ES-I3 (cell line): ENCODE results near the gene HYAL1.
A peak's percentile ranks its signal among the peaks of the same experiment; 100 is the strongest.
"Not testable (repeated sequence)": the region's sequence is repeated elsewhere in the genome, so short reads cannot be mapped to it uniquely, and the experiment has no call there.

Experiments
- H3K36me3 ChIP-seq: 2 replicates; pipeline ENCODE4 v1.6.1; 2013; ENCODE audit warnings: mild to moderate bottlenecking, low read length, control low read depth, moderate library complexity; ENCODE audit not compliant: insufficient read depth
- H3K4me1 ChIP-seq: 2 replicates; pipeline ENCODE4 v1.6.1; 2013; ENCODE audit warnings: mild to moderate bottlenecking, control low read depth, low read length; ENCODE audit not compliant: insufficient read depth
- H3K9ac ChIP-seq: 2 replicates; pipeline ENCODE4 v1.6.1; 2013; ENCODE audit warnings: low read depth, mild to moderate bottlenecking, low read length, moderate library complexity
- H3K9me3 ChIP-seq: 2 replicates; pipeline ENCODE4 v1.6.1; 2013; ENCODE audit warnings: mild to moderate bottlenecking, low read length, moderate library complexity; ENCODE audit not compliant: control insufficient read depth, insufficient read depth

The HYAL1 gene

GRCh38 chr3:50272911-50273688 lies 30.3 kb downstream of the HYAL1 start:
- H3K4me1 ChIP-seq: peaks cover 25% of the 10 kb centered on the region
- peak overlapping the region; percentile 24; the same call in 1 of the 2 replicates for H3K9ac ChIP-seq
- no peaks in the 10 kb centered on the region for H3K36me3 ChIP-seq
- no peaks in the 10 kb centered on the region for H3K9me3 ChIP-seq

- not testable (repeated sequence) for H3K36me3 ChIP-seq, H3K9ac ChIP-seq, H3K9me3 ChIP-seq
- H3K4me1 ChIP-seq: peaks cover 30% of the 10 kb centered on the region
These were observed 30.9 kb downstream of the HYAL1 start for GRCh38 chr3:50272538-50272910.

- no peaks in the 10 kb centered on the region for H3K9me3 ChIP-seq
- no peaks in the 10 kb centered on the region for H3K36me3 ChIP-seq
- H3K9ac ChIP-seq: no peak overlapping the region
- peaks cover 41% of the 10 kb centered on the region for H3K4me1 ChIP-seq
These were observed 31.9 kb downstream of the HYAL1 start for GRCh38 chr3:50271314-50271936.

- no peak overlapping the region for H3K9ac ChIP-seq
- no peaks in the 10 kb centered on the region for H3K9me3 ChIP-seq
- H3K36me3 ChIP-seq: no peaks in the 10 kb centered on the region
- peaks cover 49% of the 10 kb centered on the region for H3K4me1 ChIP-seq
These were observed 32.8 kb downstream of the HYAL1 start for GRCh38 chr3:50270422-50271224.

- Histone ChIP-seq H3K9ac (no peak overlapping the region; the same call in 1 of the 2 replicates), H3K9me3 (no peaks in the 10 kb centered on the region), H3K36me3 (no peaks in the 10 kb centered on the region), H3K4me1 (peaks cover 56% of the 10 kb centered on the region)
These were observed 33.4 kb downstream of the HYAL1 start for GRCh38 chr3:50269977-50270413.

GRCh38 chr3:50269460-50269859 lies 33.9 kb downstream of the HYAL1 start:
- Histone ChIP-seq H3K9me3 (no peaks in the 10 kb centered on the region), H3K9ac (peak overlapping the region; percentile 43), H3K36me3 (no peaks in the 10 kb centered on the region), H3K4me1 (peaks cover 55% of the 10 kb centered on the region)

GRCh38 chr3:50268703-50269451 lies 34.5 kb downstream of the HYAL1 start, which contains the start of gene SEMA3B:
Gene SEMA3B (plus strand): TSS chr3:50269147. CDS start chr3:50269241, 94 bp downstream.
- Histone ChIP-seq H3K4me1 (peaks cover 58% of the 10 kb centered on the region), H3K9ac (peak within 1 kb of the TSS; percentile 43), H3K9me3 (no peaks in the 10 kb centered on the region), H3K36me3 (no peaks in the 10 kb centered on the region)

- no peaks in the 10 kb centered on the region for H3K36me3 ChIP-seq
- H3K9ac ChIP-seq: no peak overlapping the region; the same call in 1 of the 2 replicates
- H3K4me1 ChIP-seq: peaks cover 63% of the 10 kb centered on the region
- no peaks in the 10 kb centered on the region for H3K9me3 ChIP-seq
These were observed 35.1 kb downstream of the HYAL1 start for GRCh38 chr3:50268276-50268675.

GRCh38 chr3:50267280-50267913 lies 36.0 kb downstream of the HYAL1 start:
- no peaks in the 10 kb centered on the region for H3K9me3 ChIP-seq
- peaks cover 63% of the 10 kb centered on the region for H3K4me1 ChIP-seq
- peak overlapping the region; percentile 9; the same call in 1 of the 2 replicates for H3K9ac ChIP-seq
- H3K36me3 ChIP-seq: no peaks in the 10 kb centered on the region

GRCh38 chr3:50266836-50267235 lies 36.5 kb downstream of the HYAL1 start:
- peaks cover 63% of the 10 kb centered on the region for H3K4me1 ChIP-seq
- H3K9ac ChIP-seq: no peak overlapping the region; the same call in 1 of the 2 replicates
- H3K9me3 ChIP-seq: no peaks in the 10 kb centered on the region
- H3K36me3 ChIP-seq: no peaks in the 10 kb centered on the region

- no peaks in the 10 kb centered on the region for H3K36me3 ChIP-seq
- peaks cover 60% of the 10 kb centered on the region for H3K4me1 ChIP-seq
- no peak overlapping the region for H3K9ac ChIP-seq
These were observed 37.4 kb downstream of the HYAL1 start for GRCh38 chr3:50266017-50266416.

GRCh38 chr3:50265571-50265970 lies 37.8 kb downstream of the HYAL1 start:
- H3K36me3 ChIP-seq: no peaks in the 10 kb centered on the region
- H3K9me3 ChIP-seq: no peaks in the 10 kb centered on the region
- no peak overlapping the region for H3K9ac ChIP-seq
- H3K4me1 ChIP-seq: peaks cover 65% of the 10 kb centered on the region

More at GRCh38 chr3:50266017-50266416, 37.4 kb downstream of the HYAL1 start:
- no peaks in the 10 kb centered on the region for H3K9me3 ChIP-seq

- Histone ChIP-seq H3K4me1 (peaks cover 66% of the 10 kb centered on the region), H3K9me3 (no peaks in the 10 kb centered on the region), H3K36me3 (no peaks in the 10 kb centered on the region), H3K9ac (no peak overlapping the region)
These were observed 38.3 kb downstream of the HYAL1 start for GRCh38 chr3:50264964-50265485.
